HG03342 (cell line): ENCODE data around the gene NDUFS7.

Experiments
- ATAC-seq: cut with Tn5 transposase; IDR thresholded peaks from one replicate; pipeline ENCODE4 v1.9.1; 2021; ENCODE audit warnings: mild to moderate bottlenecking, moderate library complexity; ENCODE audit not compliant: unreplicated experiment

Gene NDUFS7

GRCh38 chr19:1364070-1364704, 19.5 kb upstream of the NDUFS7 start:
- no peak for ATAC-seq

DNA sequence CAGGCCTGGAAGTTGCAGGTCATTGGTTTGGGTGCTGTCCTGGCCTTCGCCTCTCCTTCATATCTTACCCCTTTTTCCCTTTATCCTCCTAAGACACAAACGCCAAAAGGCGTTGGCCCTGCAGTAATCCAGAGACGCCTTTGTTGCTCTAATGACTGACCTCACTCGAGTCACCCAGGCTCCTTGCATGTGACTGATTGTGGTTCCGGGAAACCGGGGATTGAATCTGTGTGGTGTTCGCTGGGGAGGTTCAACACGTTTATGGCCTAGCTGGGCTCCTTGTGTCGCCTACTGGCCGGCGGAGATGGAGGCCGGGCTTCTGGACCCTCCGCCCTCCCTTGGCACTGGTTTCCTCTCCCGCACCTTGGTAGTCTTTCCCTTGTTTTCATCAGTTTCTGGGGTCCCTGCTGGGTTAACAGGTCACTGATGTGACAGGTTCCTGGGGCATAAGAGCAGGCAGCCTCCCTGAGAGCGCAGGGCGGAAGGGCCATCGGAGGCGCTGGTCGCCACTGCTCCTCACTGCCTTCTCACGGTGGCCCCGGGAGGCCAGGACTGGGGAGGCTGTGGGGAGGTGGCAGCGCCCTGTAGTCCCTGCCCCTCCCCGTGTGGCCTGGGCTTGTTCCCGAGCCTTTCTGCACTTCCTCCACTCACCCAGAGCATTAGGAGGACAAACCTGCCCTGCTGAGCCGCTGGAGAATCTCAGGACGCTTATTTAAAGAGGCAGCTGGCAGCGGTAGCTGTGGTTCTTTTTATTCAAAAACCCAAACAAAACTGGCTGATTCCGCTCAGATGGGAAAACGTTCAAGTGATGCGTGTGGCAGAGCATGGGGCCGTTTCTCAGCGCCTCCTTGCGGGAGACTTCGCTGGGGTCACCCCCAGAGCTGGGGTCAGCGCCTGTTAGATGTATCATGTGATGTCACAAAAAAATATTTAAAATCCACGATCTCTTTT, 18.1 kb upstream of the NDUFS7 start:
- no peak for ATAC-seq

DNA sequence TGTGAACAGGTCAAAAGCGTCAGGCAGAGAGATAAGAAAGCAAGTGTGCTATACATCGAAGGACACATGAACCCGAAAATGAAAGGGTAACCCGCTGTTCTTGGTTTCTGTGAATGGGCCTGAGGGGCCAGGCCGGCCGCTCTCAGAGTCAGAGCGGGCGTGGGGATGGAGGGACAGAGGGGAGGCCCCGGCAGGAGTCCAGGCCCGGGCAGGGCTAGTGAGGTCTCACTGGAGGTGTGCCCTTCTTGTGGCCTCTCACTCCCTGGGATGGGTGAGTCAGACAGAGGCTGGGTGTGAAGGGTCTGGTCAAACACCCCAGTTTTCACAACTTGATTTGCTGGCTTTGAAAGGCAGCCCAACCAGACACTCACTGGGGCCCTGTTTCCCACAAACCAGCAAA, 17.4 kb upstream of the NDUFS7 start:
- no peak for ATAC-seq

DNA sequence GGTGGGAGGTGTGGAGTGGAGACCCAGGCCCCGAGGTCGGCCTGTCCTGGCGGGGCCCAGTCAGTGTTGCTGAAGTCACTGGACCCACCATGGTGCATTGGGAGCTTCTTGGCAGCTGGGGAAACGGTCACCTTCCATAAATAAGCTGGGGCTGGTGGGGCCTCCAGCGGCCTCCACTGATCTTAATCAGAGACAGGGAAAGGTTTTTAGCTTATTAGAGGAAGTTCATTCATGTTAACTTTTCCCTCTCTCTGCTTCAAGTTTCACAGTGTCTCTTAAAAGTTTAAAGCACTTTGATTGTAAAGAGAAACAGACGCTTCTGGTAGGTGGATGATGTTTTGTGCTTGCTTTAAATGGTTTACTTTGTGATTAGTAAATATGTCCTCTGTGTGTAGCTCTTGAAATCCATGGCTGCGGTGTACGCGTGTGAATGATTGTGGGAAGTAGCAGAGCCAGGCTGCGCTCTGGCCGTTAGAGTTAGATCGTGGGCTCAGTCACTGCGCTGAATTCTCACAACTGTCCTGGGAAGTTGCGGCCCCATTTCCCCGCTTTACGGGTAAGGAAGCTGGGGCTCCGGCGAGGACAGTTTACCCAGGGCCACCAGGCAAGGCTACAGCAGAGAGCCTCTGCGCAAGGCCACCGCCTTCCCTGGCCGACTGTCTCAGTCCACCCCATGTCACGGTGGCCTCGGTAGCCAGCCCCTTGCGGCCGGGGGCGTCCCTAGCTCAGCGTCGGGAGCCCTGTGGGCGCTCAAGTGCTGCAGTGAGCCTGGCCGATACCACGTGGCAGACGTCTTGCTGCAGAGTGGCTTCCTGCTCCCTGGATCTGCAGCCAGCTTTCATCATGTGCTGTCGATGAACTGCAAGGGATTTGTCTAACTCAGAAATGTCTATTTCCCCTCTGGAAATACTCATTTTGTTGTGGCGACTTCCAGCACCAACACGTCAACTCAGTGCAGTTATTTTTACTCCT, 16.5 kb upstream of the NDUFS7 start:
- ATAC-seq: no peak

DNA sequence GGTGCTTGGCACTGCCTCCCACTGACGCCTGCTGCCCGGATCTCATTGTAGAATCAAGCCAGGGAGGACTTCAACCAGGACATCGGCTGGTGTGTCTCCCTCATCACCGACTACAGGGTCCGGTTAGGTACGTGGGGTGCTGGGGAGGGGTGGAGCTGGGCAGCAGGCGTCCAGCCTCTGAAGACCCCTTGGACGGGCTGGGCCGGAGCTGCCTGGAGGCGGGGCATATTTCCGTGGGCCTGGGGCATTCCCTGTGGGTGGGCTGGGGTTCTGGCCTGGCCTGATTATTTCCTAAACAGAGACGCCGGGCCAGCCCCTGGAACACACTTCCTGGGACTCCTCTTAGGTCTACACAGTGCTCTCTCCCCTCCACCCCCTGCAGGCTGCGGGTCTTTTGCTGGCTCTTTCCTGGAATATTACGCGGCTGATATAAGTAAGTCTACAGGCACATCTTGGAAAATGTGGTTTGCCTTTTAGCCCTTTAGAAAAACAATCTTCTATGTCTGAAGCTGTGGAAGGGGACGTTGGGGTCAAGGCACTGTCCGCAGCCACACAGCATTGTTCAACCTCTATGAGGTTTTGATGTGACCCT, 14.4 kb upstream of the NDUFS7 start:
- no peak for ATAC-seq

GRCh38 chr19:1370579-1371361, 12.9 kb upstream of the NDUFS7 start:
- ATAC-seq: no peak

DNA sequence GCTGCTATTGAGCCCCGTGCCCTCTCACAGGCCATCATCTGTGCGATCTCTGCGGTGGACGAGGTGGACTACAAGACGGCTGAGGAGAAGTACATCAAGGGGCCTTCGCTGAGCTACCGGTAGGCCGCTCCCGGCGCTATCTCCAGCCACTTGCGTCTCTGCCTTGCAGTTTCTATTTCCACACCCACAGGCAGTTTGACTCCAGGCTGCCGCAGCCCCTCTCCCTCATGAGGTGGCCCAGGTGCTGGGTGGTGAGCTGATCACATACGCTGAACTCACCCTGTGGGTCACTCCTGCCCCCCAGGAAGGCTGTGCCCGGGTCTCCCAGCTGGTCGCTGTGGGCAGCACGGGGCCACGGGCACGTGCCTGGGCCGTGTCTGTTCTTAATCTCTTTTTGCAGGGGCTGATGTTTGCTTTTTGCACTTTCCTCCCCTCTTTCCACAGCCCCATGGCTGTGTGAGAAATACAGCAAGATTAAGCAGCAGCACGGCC, 10.6 kb upstream of the NDUFS7 start:
- no peak for ATAC-seq

DNA sequence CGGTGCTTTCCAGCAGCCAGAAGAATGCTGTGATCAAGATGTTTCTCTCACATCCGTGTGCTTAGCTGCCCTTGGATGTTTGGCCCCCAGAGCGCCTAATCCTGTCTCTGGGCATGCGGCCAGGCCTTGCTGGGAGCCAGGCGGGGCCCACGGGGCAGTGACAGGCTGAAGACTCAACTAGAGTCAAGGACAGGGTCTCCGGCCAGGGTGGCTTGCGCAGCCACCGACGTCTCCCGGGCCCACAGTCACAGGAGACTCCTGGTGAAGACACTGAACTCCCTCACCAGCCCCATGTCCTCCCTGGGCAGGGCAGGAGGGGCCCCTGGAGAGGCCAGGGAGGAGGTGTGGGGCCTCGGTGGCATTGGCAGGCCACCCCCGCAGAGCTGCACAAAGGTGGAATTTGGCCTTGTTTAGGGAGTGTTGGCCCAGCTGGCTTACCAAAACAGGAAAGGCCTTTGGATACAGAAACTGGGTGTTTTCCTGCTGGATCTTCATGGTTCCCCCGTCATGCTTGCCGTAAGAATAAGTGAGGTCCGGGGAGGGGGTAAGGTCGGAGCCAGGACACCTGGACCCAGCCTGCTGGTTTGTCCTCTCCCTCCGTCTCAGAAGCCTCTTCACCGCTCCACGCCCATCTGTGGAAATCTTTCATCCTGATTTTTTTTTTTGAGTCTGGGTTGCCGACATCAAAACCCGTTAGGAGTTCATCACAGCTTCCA, 10.0 kb upstream of the NDUFS7 start:
- ATAC-seq: no peak

DNA sequence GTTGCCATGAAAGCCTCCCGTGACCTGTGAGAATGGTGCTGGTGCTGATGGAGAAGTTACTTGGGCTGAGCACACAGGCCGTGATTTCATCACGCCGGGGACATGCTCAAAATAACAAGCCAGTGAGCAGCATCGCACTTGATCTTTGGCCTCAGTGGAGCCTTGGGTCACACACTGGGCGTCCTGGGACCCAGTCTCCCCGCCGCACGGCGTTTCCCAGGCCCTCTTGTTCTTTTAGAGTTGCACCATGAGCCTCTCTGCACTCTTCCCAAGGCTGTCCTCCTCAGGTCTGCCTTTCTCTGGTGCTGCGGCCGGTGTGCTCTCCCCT, 9.5 kb upstream of the NDUFS7 start:
- ATAC-seq: no peak

- no peak for ATAC-seq
Observed at GRCh38 chr19:1376415-1376805, 7.3 kb upstream of the NDUFS7 start.

DNA sequence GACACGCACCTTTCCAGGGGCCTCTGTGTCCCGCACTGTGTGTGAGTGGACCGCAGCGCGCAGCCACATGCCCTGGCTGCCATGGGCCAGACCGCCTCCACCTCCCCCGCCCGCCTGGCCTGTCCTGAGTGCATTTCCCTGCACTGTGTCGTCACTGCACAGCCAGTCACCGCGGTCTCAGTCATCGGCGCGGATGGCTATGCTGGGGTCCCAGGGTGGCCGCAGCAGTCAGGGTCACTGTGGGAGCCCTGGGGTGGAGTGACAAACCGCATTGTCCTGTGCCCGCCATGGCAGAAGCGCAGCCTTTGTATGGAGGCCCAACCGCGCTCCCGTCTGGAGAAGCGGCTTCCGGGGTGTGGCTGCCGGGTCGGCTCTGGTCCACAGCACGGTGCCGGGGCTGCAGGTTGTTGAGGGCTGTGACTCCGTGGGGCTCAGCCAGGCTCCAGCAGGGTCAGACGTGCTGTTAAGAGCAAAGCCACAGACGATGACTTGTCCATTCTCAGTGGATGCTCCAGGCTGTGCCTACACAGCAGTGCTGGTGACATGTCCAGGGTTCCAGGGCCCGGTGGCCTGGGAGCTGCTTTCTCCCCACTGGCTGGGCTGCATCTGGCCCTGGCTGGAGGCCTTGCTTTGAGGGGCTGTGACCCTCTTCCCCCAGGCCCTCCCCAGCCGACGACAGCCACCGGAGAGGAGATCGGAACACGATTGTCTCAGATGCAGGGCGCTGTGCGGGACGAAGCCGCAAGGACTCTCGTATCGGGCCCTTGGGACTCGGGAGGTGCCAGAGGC, 6.3 kb upstream of the NDUFS7 start:
- no peak for ATAC-seq

DNA sequence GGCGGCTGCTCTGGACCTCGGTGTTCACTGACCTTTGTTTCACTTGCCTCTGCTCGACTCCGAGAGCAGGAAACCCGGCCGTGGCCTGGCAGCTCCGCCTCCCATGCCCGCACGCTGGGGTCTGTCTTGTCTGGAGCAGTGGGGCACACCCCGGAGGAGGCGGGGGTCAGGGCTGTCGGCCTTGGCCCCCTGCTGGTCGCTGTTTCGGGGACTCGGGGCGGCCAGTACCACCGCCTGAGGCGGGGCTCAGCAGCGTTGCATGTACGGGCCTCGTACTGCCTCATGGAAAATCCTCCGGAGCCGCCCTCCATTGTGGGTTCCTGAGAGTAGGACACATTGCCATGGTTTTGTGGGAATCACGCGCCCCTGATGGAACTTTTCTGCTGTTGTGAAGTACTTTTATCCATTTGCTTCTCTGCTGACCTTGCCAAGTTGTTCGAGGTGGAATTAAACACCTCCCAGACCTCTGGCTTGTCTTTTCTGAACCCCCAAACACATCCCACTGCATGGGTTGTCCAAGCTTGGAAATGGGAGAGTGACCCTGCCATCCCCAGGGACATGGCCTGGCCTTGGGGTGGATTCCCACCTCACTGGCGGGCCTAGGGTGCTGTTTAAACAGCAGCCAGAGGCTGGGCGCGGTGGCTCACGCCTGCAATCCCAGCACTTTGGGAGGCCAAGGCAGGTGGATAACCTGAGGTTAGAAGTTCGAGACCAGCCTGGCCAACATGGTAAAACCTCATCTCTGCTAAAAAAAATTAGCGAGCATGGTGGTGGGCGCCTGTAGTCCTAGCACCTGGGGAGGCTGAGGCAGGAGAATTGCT, 5.5 kb upstream of the NDUFS7 start:
- no peak for ATAC-seq

GRCh38 chr19:1379126-1379905, 4.4 kb upstream of the NDUFS7 start:
- no peak for ATAC-seq

- no peak for ATAC-seq
Observed at GRCh38 chr19:1379961-1380489, 3.7 kb upstream of the NDUFS7 start.

- no peak for ATAC-seq
Observed at GRCh38 chr19:1382250-1382649, 1.5 kb upstream of the NDUFS7 start.

DNA sequence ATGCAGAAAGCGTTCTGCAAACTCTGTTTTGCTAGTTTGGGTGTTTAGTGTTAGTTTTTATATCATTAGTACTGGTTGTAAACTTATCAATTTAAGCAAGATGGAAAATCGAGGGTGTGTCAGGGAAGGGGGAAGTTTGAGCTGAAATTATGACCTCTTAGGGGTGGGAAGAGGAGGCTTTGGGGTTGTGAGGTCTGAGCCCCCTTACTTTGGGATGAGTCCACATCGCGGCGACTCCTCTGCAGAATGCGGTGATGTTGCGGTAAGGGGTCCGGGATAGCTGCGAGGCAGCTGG, 743 bp upstream of the NDUFS7 start:
- ATAC-seq: no peak

GRCh38 chr19:1384085-1384462, 367 bp downstream of the NDUFS7 start:
- ATAC-seq: no peak
